Stimulated activated naive CD8-positive, alpha-beta T cell treated with anti-CD3 and anti-CD28 coated beads, Interleukin-15, Interleukin-2, amounts not matched to agents 100 ng/mL and 50 ng/mL, for 24 hours (primary cell): ENCODE measurements around the gene DENND1A.
"Not testable (repeated sequence)": the region's sequence is repeated elsewhere in the genome, so short reads cannot be mapped to it uniquely, and the experiment has no call there.

Experiments used
- H3K27ac Mint-ChIP-seq: one replicate; pipeline ENCODE4 v1.8.0; 2021; ENCODE audit warnings: mild to moderate bottlenecking, mixed read lengths
- H3K27me3 Mint-ChIP-seq: one replicate; pipeline ENCODE4 v1.8.0; 2021; ENCODE audit warnings: mixed read lengths
- H3K36me3 Mint-ChIP-seq: one replicate; pipeline ENCODE4 v1.8.0; 2021; ENCODE audit warnings: low read depth, mixed read lengths
- H3K4me1 Mint-ChIP-seq: one replicate; pipeline ENCODE4 v1.8.0; 2021; ENCODE audit warnings: low read depth, mixed read lengths
- H3K4me3 Mint-ChIP-seq: one replicate; pipeline ENCODE4 v1.8.0; 2021; ENCODE audit warnings: mild to moderate bottlenecking, mixed read lengths
- H3K9me3 Mint-ChIP-seq: one replicate; pipeline ENCODE4 v1.8.0; 2021; ENCODE audit warnings: mixed read lengths

The DENND1A gene

GRCh38 chr9:123743737-123744136 lies 186.2 kb downstream of the DENND1A start:
- peaks cover under 1% of the 10 kb centered on the region for H3K36me3 Mint-ChIP-seq
- peaks cover 9% of the 10 kb centered on the region for H3K4me1 Mint-ChIP-seq
- H3K27ac Mint-ChIP-seq: no peak overlapping the region
- H3K27me3 Mint-ChIP-seq: no peaks in the 10 kb centered on the region
- no peaks in the 10 kb centered on the region for H3K9me3 Mint-ChIP-seq
- H3K4me3 Mint-ChIP-seq: no peak overlapping the region

- Mint-ChIP-seq H3K9me3 (no peaks in the 10 kb centered on the region), H3K4me1 (peaks cover 8% of the 10 kb centered on the region), H3K27ac (no peak overlapping the region), H3K36me3 (peaks cover 4% of the 10 kb centered on the region), H3K4me3 (no peak overlapping the region), H3K27me3 (no peaks in the 10 kb centered on the region)
Measured at GRCh38 chr9:123742009-123742767, 187.7 kb downstream of the DENND1A start.

- Mint-ChIP-seq H3K4me1 (peaks cover 8% of the 10 kb centered on the region), H3K9me3 (no peaks in the 10 kb centered on the region), H3K27ac (no peak overlapping the region), H3K27me3 (no peaks in the 10 kb centered on the region), H3K36me3 (peaks cover 4% of the 10 kb centered on the region), H3K4me3 (no peak overlapping the region)
Measured at GRCh38 chr9:123741214-123741613, 188.7 kb downstream of the DENND1A start.

- Mint-ChIP-seq H3K27ac (no peak overlapping the region), H3K4me3 (no peak overlapping the region), H3K36me3 (peaks cover 7% of the 10 kb centered on the region), H3K4me1 (peaks cover 8% of the 10 kb centered on the region), H3K9me3 (no peaks in the 10 kb centered on the region), H3K27me3 (no peaks in the 10 kb centered on the region)
Measured at GRCh38 chr9:123739902-123740301, 190.0 kb downstream of the DENND1A start.

- Mint-ChIP-seq H3K27me3 (no peaks in the 10 kb centered on the region), H3K27ac (no peak overlapping the region), H3K9me3 (no peaks in the 10 kb centered on the region), H3K4me3 (no peak overlapping the region), H3K4me1 (peaks cover 8% of the 10 kb centered on the region), H3K36me3 (peaks cover 7% of the 10 kb centered on the region)
Measured at GRCh38 chr9:123739387-123739786, 190.5 kb downstream of the DENND1A start.

- Mint-ChIP-seq H3K4me1 (peaks cover 8% of the 10 kb centered on the region), H3K27ac (no peak overlapping the region), H3K9me3 (no peaks in the 10 kb centered on the region), H3K27me3 (no peaks in the 10 kb centered on the region), H3K4me3 (no peak overlapping the region), H3K36me3 (peaks cover 7% of the 10 kb centered on the region)
Measured at GRCh38 chr9:123738648-123739047, 191.3 kb downstream of the DENND1A start.

GRCh38 chr9:123735376-123735775 lies 194.6 kb downstream of the DENND1A start:
- Mint-ChIP-seq H3K27me3 (no peaks in the 10 kb centered on the region), H3K27ac (peak overlapping the region; percentile 2), H3K4me1 (no peaks in the 10 kb centered on the region), H3K9me3 (peaks cover 5% of the 10 kb centered on the region), H3K4me3 (no peak overlapping the region), H3K36me3 (peaks cover 13% of the 10 kb centered on the region)

- peaks cover 14% of the 10 kb centered on the region for H3K9me3 Mint-ChIP-seq
- H3K4me1 Mint-ChIP-seq, H3K27me3 Mint-ChIP-seq, H3K4me3 Mint-ChIP-seq, H3K27ac Mint-ChIP-seq: not testable (repeated sequence)
- H3K36me3 Mint-ChIP-seq: peaks cover 38% of the 10 kb centered on the region
Measured at GRCh38 chr9:123728571-123728970, 201.4 kb downstream of the DENND1A start.

GRCh38 chr9:123727332-123727731 lies 202.6 kb downstream of the DENND1A start:
- no peak overlapping the region for H3K4me3 Mint-ChIP-seq
- H3K27me3 Mint-ChIP-seq: no peaks in the 10 kb centered on the region
- H3K9me3 Mint-ChIP-seq: peaks cover 20% of the 10 kb centered on the region
- H3K27ac Mint-ChIP-seq: no peak overlapping the region
- no peaks in the 10 kb centered on the region for H3K4me1 Mint-ChIP-seq
- H3K36me3 Mint-ChIP-seq: peaks cover 50% of the 10 kb centered on the region

GRCh38 chr9:123725389-123725788 lies 204.5 kb downstream of the DENND1A start:
- Mint-ChIP-seq H3K4me3 (no peak overlapping the region), H3K27ac (no peak overlapping the region), H3K27me3 (no peaks in the 10 kb centered on the region), H3K4me1 (no peaks in the 10 kb centered on the region), H3K9me3 (peaks cover 27% of the 10 kb centered on the region), H3K36me3 (peaks cover 62% of the 10 kb centered on the region)

- Mint-ChIP-seq H3K36me3 (peaks cover 65% of the 10 kb centered on the region), H3K4me3 (no peak overlapping the region), H3K27ac (no peak overlapping the region), H3K9me3 (peaks cover 25% of the 10 kb centered on the region), H3K4me1 (no peaks in the 10 kb centered on the region), H3K27me3 (no peaks in the 10 kb centered on the region)
Measured at GRCh38 chr9:123724211-123724796, 205.6 kb downstream of the DENND1A start.

GRCh38 chr9:123723135-123723875 lies 206.6 kb downstream of the DENND1A start:
- no peak overlapping the region for H3K4me3 Mint-ChIP-seq
- H3K27ac Mint-ChIP-seq: no peak overlapping the region
- H3K36me3 Mint-ChIP-seq: peaks cover 62% of the 10 kb centered on the region
- H3K9me3 Mint-ChIP-seq: peaks cover 25% of the 10 kb centered on the region
- no peaks in the 10 kb centered on the region for H3K4me1 Mint-ChIP-seq
- no peaks in the 10 kb centered on the region for H3K27me3 Mint-ChIP-seq

GRCh38 chr9:123722378-123722777 lies 207.5 kb downstream of the DENND1A start:
- H3K27me3 Mint-ChIP-seq: no peaks in the 10 kb centered on the region
- H3K9me3 Mint-ChIP-seq: peaks cover 25% of the 10 kb centered on the region
- H3K4me3 Mint-ChIP-seq: no peak overlapping the region
- no peaks in the 10 kb centered on the region for H3K4me1 Mint-ChIP-seq
- H3K36me3 Mint-ChIP-seq: peaks cover 62% of the 10 kb centered on the region
- no peak overlapping the region for H3K27ac Mint-ChIP-seq

- H3K27me3 Mint-ChIP-seq: no peaks in the 10 kb centered on the region
- no peak overlapping the region for H3K4me3 Mint-ChIP-seq
- H3K36me3 Mint-ChIP-seq: peaks cover 38% of the 10 kb centered on the region
- peaks cover 4% of the 10 kb centered on the region for H3K4me1 Mint-ChIP-seq
- peaks cover 15% of the 10 kb centered on the region for H3K9me3 Mint-ChIP-seq
- no peak overlapping the region for H3K27ac Mint-ChIP-seq
Measured at GRCh38 chr9:123718188-123718587, 211.7 kb downstream of the DENND1A start.

- Mint-ChIP-seq H3K27me3 (no peaks in the 10 kb centered on the region), H3K9me3 (peaks cover 12% of the 10 kb centered on the region), H3K4me3 (no peak overlapping the region), H3K4me1 (peaks cover 4% of the 10 kb centered on the region), H3K27ac (no peak overlapping the region), H3K36me3 (peaks cover 33% of the 10 kb centered on the region)
Measured at GRCh38 chr9:123717581-123718175, 212.2 kb downstream of the DENND1A start.
